NCI-H2171 treated with DMSO at 0.1 percent for 48 hours (cell line): ENCODE results near the gene SHQ1.

Experiments used
- DNase-seq: peaks from one replicate; lab custom pipeline; 2025; lab: John Stamatoyannopoulos, UW

The SHQ1 gene

GRCh38 chr3:72847751-72848702 is at the start of gene SHQ1:
Gene SHQ1 (minus strand): TSS chr3:72848445. CDS start chr3:72848340, 105 bp downstream.
- DNase-seq, result peak; percentile 78

GRCh38 chr3:72897758-72898007 is 49.4 kb upstream of the SHQ1 start:
- no peak for DNase-seq

- DNase-seq, result no peak
Measured at GRCh38 chr3:72896996-72897757, 48.9 kb upstream of the SHQ1 start.

- DNase-seq, result no peak
Measured at GRCh38 chr3:72894976-72895552, 46.8 kb upstream of the SHQ1 start.

GRCh38 chr3:72892870-72893269 is 44.6 kb upstream of the SHQ1 start:
- DNase-seq, result no peak

GRCh38 chr3:72892081-72892775 is 44.0 kb upstream of the SHQ1 start:
- DNase-seq, result no peak

GRCh38 chr3:72891053-72891855 is 43.0 kb upstream of the SHQ1 start:
- no peak for DNase-seq

GRCh38 chr3:72890166-72890925 is 42.1 kb upstream of the SHQ1 start:
- no peak for DNase-seq

GRCh38 chr3:72889310-72890165 is 41.3 kb upstream of the SHQ1 start:
- DNase-seq, result no peak

- peak; percentile 10 for DNase-seq
Measured at GRCh38 chr3:72888546-72889309, 40.5 kb upstream of the SHQ1 start.

GRCh38 chr3:72887705-72888545 is 39.7 kb upstream of the SHQ1 start, which contains the start of gene GXYLT2:
Gene GXYLT2 (plus strand): TSS chr3:72888046. CDS start chr3:72888234, 188 bp downstream.
- DNase-seq, result peak; percentile 60

- no peak for DNase-seq
Measured at GRCh38 chr3:72887343-72887704, 39.1 kb upstream of the SHQ1 start.

GRCh38 chr3:72872183-72872582 is 23.9 kb upstream of the SHQ1 start:
- no peak for DNase-seq

- DNase-seq, result no peak
Measured at GRCh38 chr3:72862314-72863090, 14.3 kb upstream of the SHQ1 start.

GRCh38 chr3:72860846-72861245 is 12.6 kb upstream of the SHQ1 start:
- no peak for DNase-seq

- no peak for DNase-seq
Measured at GRCh38 chr3:72860053-72860452, 11.8 kb upstream of the SHQ1 start.

GRCh38 chr3:72855001-72855400 is 6.8 kb upstream of the SHQ1 start:
- no peak for DNase-seq
